Fibroblast of lung (primary cell): ENCODE measurements around the gene CD109.

Source experiments
- EZH2 ChIP-seq: IDR thresholded peaks from 2 replicates; pipeline ENCODE4 v1.5.1; 2012; ENCODE audit warnings: low read length, control low read depth, mild to moderate bottlenecking; ENCODE audit errors: missing control alignments
- TF ChIP-seq, protein P1 (sequence below), 2 donors: IDR thresholded peaks in 1 of 2; conservative IDR thresholded peaks in 1 of 2; 1 replicate in 1 of 2; 2 replicates in 1 of 2; pipeline ENCODE4 v1.5.1; 2011 to 2012; ENCODE audit warnings: low read length in 2 of 2, control low read depth in 1 of 2, inconsistent platforms in 1 of 2, low read depth in 1 of 2, mild to moderate bottlenecking in 1 of 2

DNA sequence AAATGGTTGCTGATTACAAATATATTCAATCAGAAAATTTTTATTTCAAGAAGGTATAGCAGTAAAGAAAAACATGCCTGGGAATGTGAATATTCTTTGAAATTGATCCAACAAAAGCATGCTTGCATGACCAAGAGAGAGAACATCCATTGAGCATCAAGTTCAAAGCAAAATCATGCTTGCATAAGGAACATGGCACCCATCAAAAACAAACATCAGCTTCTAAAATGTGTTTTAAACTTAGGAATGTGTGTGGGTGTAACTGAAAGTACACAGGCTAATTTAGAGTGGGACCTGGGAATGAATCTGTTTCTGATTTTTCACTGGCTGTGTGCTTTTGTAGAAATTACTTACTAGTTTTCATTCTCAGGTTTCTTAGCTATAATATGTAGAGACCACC is 47.8 kb upstream of the CD109 start:
- TF ChIP-seq, protein P1, sequence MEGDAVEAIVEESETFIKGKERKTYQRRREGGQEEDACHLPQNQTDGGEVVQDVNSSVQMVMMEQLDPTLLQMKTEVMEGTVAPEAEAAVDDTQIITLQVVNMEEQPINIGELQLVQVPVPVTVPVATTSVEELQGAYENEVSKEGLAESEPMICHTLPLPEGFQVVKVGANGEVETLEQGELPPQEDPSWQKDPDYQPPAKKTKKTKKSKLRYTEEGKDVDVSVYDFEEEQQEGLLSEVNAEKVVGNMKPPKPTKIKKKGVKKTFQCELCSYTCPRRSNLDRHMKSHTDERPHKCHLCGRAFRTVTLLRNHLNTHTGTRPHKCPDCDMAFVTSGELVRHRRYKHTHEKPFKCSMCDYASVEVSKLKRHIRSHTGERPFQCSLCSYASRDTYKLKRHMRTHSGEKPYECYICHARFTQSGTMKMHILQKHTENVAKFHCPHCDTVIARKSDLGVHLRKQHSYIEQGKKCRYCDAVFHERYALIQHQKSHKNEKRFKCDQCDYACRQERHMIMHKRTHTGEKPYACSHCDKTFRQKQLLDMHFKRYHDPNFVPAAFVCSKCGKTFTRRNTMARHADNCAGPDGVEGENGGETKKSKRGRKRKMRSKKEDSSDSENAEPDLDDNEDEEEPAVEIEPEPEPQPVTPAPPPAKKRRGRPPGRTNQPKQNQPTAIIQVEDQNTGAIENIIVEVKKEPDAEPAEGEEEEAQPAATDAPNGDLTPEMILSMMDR (conservative IDR thresholded peaks at IDR 0.05 in 1 of 2, IDR thresholded peaks at IDR 0.05 in 1 of 2; ENCODE audit: low read depth in 1 of 2, low read length in 2 of 2): no peak
- no peak for TF ChIP-seq EZH2
